ENCODE data around the gene EHF.
A peak's percentile ranks its signal among the peaks of the same experiment; 100 is the strongest.
"Not testable (repeated sequence)": the region's sequence is repeated elsewhere in the genome, so short reads cannot be mapped to it uniquely, and the experiment has no call there.

Gene EHF

DNA sequence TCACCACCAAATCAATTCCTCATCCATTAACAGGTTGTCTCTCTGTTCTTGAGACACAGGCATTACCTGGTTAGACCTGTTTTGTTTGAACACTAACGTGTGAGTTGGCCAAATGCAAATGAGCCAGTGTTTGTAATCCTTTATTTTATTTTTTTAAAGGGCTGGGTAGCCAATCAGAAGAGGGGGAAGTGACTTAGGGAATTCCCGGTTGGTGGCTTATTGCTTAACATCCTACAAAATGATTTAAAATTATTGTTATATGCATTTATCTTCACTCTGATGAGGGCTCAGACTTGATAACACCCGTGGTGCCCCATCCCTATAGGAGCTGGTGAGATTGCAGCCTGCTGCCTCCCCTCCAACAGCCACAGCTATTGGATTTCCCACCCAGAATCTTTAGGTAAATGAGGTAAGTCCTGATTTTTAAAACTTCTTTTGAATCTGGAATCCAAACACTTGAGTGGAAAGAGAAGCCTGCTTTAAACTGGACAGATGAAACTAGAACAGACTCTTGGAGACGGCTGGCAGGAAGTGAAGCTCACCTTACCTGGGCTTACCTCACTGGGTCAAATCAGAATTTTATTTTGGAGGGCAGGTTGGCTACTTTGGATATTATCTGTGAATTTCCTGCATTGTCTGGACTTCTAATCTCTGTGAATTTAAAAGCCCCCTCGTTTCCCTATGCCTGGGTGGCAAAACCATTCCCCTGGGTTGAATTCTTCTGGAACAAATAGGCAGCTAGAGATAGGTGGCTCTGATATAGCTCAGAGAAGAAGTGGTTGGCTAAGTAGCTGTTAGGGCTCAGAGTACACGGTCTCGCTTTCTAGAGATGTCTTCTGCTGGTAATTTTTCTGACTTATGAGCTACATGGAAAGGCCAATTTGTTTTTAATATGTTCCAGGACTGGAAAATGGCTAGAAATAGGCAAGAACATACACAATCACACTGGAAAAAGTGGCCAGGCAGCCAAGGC lies at the start of gene EHF:
TSS of gene EHF (plus strand) at position 274 of the 973 bp plus-strand sequence. CDS start 21,538 bp downstream, outside the sequence.
- DNase-seq, result no peak

DNA sequence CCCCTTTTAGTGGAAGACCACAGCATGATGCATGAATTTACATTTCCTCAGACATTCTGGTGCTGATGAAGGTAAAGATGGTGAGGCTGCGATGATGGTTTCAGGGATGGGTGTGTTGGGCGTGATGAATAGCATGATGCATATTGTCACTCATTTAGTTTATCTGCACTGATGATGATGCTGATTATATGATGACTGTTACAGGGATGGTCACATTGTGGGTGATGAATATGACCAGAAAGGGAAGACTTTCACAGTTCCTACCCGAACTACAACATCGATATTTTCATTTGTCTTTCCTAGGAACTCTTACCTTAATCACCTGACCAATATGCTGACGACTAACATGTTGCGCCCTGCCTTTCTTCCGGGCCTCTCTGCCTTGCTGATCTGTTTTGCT lies 47.4 kb upstream of the EHF start:
- DNase-seq, result no peak

DNA sequence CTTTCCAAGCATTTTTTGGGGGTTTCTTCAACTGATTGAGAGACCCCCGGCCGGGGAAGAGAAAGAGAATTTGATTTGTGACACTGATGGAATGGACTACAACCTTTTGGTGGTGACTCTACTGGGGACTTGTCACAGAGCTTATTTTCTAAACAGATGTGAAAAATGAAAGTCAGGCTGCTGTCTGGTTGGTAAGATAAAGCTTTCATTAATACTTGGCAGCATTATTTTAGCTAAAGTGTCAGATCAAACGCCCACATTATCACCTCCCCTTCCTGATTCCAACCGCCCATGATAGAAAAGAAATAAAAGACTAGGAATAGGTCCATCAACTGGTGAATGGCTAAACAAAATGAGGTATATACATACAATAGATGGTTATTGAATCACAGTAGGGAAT lies 45.6 kb upstream of the EHF start:
- DNase-seq, result no peak

DNA sequence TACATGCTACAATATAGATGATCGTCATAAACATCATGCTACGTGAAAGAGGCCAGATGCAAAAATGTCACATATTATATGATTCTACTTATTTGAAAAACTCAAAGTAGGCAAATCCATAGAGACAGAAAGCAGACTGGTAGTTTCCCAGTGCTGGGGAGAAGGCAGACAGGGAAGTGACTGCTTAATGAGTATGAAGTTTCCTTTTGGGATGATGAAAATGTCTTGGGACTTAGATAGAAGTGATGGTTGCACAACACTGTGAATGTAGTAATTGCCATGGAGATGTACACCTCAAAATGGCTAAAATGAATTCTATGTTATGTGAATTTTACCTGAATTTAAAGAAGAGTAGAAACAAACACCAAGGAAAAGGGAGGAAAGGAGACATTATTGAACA lies 45.2 kb upstream of the EHF start:
- no peak for DNase-seq

DNA sequence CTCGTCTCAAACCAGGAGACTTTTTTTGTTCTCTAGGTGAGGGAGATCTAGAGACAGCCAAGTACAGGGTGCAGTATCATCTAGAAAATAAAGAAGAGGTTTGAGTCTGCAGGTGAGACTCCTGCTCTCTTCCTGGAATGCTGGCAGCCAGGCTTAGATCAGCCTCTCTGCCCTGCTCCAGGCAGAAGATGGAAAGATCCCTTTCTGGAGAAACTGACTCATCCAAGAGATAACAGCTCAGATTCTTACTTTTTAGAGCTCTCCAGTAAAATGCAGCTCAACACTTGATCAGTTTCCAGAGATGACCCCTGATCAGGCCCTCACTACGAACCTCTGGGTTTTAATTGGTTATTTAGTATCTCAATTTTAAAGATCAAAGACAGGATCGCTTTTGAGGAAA lies 44.6 kb upstream of the EHF start:
- no peak for DNase-seq

DNA sequence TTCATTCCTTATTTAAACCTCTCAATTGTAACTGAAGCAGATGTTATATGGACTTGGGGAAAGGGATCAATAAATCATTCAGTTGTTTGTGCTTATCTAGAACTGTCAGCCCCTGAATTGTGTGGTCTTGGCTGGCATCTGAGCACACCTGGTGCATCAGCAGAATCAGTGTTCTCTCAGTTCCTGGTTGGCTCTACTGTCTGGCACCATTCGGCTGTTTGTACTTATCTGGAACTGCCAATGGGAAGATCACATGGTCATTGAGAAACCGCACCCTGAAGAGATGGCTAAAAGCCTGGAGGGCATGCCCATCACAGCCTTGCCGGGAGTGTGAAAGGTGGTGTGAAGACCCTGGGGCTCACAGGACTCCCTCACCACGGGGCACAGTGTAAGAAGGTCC lies 37.1 kb upstream of the EHF start:
- DNase-seq, result no peak

DNA sequence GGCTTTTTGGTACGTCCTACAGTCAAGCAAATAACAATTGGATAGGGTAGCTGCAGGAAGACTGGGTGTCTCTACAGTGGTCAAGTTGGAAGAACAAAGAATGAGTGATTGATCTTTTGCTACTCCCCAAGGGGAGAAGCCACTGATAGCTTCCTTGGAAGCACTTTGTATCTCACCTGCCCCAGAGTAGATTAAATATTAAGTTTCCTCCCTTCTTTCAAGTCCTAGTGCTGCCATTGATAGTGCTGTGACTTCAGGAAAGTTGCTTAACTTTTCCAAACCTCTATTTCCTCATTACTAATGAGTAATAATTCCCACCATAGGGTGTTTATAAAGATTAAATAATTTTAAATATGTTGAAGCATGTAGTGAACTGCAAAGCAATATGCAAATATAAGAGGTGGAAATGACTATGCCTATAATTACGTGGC lies 35.6 kb upstream of the EHF start:
- no peak for DNase-seq

DNA sequence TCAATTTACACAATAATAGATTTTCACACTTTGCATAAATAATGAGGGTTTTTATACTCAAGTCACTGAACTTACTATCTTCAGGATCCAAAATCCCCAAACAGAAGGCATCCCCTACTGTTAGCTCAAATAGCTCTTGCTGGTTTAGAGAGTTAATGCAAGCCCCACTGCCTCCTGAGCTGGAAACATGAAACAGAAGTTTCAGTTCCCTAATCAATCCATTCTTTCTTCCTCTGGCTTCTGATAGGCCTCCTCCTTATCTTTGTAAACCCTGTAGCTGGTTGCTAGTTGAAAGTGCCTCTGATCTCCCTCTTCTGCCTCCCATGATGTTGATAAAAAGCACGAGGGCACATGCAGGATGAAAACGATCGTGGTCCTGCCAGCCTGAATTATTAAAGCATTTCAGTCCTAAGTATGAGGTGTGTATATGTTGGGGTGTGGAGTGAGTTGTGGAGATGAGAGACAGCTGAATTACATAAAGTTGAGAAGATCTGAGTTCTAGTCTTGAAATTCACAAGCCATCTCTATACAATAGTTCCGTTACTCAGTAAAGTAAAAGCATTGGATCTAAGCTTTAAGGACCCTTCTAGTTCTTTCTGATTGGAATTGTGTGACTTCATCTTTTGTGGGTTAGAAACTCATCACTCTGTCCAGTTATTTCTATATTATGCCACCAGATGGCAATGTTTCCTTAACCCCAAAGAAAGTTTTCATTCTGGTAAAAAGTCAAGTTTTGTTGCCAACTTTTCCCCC lies 35.0 kb upstream of the EHF start:
- DNase-seq, result no peak

DNA sequence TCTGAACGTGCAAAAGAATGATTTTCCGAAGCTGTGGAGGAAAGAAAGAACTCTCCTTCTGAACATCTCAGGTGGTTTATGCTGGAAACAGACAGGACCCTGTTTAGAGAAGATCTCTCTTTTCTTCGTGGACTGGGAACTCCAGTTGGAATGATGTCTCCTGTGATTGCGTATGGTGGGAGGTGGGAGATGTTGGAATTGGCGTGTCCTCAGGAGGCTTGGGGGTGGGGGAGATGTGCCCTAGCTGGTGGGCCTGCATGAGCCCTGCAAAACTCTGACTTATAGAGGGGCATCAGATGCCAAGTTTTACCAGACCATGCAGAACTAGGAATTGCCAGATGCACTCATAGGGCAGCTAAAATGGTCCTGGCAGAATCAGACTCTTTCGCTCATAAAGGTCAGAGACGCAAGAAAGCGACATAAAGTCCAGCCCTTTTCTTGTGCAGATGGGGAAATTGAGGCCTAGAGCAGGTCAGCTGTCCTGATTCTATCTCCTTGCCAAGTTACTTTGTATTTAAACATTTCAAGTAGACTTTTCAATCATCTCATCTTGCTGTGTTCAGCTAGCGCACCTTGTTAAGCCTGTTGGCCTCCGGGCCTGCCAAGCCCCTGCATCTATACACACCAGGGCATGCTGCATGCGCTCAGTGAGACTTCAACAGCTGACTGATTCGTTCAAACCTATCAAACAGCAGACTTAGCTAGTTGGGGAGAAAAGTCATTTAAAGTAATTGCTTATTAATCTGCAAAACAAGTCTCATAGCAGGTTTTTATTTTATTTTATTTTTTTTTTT lies 34.2 kb upstream of the EHF start:
- no peak for DNase-seq

DNA sequence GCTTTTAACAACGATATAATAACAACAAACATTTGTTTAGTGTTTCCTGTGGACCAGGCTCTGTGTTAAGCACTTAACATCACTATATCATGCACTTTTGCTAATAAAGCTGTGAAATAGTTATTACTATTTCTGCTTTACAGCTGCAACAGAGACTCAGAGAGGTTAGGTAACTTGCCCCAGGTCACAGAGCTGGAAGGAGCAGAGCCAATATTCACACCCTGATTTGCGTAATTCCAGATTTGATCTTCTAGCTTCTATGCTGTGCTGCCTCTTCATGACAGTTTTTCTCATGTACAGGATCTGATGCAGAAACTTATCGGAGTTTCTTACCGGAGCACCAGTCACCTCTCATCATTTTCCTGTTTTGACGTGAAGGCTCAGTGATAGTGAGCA lies 33.6 kb upstream of the EHF start:
- DNase-seq, result no peak

DNA sequence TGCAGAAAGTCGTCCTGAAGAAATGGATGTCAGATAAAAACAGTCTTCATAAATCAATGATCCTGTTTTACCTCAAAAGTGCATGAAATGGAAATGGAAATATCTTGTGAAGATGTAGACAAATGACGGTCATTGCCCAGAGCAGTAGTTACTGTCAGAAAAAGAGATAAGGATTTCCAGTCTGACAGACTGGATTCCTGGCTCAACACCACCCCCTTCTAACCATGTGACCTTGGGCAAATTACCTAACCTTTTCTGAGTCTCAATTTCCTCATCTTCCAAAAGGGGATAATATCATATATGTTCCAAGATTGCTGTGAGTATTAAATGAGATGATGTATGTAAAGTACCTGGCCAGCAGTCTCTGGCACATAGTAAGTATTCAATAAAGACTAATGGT lies 32.9 kb upstream of the EHF start:
- DNase-seq, result no peak

DNA sequence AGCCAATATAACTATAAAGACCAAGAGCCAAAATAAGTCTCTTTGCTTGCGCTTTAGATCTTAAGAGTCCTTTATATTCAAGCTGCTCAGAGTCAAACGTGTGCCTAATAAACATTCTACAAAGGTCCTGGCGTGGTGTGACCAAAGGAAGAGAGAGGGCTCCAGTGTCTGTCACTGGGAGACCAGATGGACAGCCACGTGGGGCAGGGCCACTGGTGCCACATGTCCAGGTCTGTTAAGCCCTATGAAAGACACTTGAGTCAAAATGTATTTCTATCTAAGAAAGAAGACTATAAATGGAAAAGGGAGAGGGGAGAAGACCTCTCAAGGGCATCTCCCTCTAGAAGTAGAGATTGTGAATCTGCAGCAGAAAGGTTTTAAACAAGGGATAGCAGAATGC lies 32.2 kb upstream of the EHF start:
- no peak for DNase-seq

DNA sequence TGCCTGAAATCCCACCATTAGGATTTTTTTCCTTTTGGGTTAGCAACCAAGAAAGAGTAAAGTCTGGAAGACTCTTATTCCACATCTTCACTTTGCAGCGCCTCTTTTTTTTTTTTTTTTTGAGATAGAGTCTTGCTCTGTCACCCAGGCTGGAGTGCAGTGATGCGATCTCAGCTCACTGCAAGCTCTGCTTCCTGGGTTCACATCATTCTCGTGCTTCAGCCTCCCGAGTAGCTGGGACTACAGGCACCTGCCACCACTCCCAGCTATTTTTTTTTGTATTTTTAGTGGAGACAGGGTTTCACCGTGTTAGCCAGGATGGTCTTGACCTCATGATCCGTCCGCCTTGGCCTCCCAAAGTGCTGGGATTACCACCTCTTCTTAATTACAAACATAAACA lies 31.7 kb upstream of the EHF start:
- not testable (repeated sequence) for DNase-seq

DNA sequence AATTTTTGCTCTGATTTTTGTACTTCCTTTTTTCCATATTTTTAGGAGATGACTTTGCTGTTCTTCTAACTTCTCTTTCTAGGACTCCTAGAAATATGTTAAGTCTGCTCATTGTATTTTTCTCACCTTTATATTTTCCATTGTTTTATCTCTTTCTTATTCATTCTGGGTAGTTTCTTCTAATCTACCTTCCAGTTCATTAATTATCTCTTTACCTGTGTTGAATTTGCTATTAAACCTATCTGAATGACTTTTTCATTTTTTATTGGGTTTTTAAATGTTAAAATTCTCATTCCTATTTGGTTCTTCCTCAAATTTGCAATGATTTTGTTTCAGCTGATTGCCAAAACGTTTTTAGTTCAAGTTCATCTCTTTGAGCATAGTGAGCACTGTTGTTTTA lies 27.8 kb upstream of the EHF start:
- no peak for DNase-seq

DNA sequence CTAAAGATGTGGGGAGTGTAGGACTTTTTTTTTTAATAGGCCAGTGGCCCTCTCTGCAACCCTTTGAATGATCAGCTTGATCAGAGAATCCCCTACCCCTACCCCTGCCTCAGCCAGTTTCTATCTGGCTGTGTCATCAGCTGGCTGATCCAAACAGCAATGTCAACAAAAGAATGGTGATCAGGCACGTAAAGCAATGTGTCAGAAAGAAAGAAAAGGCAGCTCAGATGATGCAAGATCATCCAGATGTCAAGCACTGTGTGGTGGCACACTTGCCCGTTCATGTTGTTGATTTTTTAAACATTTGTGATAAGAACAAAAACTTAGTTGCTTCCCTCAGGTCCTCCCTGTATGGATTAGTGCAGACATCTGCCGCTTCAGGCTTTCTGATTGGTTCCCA lies 26.3 kb upstream of the EHF start:
- no peak for DNase-seq

DNA sequence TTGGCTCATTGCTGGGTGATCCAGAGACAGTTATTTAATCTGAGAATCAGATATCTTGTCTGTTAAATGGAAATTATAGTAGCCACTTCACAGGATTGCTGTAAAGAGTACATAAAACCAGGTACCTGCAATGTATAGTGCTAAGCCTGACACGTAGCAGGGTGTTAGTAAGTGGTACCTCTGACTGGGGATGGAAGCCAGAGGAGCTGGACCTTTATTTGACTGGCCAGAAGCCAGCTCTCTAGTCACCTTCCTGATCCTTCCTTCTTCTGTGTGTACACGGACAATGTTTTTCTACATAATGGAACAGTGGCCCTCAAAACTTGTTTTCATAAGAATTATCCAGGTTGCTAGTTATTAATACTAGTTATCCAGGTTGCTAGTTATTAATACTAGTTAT lies 25.5 kb upstream of the EHF start:
- no peak for DNase-seq

DNA sequence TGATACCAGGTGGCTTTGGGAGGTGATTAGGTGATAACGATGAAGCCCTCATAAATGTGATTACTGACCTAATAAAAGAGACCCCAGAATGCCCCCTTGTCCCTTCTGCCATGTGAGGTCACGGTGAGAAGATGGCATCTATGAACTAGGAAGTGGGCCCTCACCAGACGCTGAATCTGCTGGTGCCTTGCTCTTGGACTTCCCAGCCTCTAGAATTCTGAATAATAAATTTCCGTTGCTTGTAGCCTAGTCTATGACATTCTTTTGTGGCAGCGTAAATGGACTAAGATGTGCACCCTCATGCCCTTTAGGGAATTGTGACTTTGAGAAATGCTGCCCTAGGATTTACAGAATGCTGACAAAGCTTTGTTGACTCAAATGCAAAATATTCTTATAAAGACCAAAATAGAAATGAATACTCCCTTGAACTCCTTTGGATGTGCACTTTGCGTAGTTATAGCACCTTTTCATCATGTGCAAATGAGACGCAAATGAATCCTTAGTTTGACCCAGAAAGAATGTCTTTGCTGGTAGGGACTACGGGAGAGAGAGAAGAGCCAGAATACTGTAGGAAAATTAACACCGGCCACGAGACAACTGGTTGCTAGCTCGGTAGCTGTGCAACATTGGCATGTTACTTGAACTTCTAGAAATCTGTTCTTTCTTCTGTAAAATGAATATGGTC lies 24.8 kb upstream of the EHF start:
- no peak for DNase-seq

DNA sequence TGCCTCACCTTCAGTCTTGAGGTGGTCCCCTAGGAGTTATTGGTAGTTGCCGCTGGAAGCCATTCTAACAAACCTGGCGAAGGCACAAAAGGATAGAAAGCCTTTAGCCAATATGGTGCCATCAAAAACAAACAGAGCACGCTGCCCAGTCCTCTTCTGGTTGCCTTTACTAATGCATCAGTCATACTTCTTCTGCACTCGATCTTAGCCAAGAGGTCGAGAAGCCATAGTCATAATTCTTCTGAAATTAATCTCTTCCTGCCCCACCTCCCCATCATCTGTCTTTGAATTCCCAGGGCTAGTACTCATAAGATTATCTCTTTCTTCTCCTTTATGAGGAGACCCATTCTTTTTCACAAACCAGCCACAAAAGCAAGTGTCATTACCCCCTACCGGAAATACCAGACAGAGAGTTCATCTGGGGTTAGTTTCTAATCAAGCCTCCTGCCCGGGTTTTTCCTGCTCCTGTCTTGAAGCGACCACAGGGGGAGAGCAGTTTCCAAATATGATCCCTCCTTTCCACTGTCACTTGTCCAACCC lies 21.4 kb upstream of the EHF start:
- no peak for DNase-seq

DNA sequence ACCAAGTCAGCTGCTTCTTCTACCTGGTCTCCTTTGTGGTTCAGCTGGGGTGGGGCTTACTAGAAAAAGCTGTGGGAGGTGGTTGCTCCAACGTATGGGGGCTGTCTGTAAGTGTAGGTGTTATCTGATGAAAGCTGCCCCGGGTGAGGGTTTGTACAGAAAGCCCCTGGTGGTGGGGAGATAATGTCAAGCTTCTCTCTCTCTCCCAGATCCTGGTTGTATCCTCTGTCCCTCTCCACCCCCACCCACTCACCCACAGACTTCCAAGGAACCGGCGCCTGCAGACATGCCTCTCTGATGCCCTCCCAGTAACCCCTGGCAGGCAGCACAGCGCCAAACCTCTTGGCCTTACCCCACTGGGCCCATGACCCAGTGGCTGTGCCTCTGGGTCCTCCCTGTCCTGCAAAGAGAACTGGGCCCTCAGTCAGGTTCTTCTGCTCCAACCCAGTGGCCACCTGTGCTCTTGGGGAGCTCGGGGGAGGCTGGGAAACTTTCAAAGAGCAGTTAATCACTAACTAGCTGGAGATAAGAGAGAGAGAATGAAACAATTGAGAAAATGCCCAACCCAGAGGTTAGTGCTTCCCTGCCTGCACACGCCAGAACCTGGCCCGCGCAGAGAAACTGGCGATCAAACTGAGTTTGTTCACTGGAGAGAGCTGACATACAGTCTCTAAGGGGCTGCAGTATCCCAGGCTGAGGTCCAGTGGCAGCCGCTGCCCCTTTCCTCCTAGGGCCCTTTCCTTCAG lies 20.4 kb upstream of the EHF start:
- DNase-seq, result peak; percentile 32

DNA sequence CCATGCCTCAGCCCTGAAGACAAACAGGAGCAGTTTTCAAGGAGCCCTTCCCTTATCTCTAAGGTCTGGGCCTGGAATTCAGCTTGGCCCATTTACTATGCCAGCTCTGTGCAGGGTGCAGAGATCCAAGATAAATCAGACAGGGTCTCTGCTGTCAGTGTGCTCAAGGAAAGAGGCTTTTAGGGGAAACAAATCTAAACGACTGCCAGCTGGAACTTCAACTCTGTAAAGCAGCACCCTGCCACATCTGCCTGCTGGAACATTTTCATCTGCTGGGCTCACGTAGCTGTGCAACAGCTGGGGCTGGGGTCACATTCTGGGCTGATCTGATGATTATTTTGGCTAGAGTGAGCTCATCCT lies 19.8 kb upstream of the EHF start:
- DNase-seq, result no peak

DNA sequence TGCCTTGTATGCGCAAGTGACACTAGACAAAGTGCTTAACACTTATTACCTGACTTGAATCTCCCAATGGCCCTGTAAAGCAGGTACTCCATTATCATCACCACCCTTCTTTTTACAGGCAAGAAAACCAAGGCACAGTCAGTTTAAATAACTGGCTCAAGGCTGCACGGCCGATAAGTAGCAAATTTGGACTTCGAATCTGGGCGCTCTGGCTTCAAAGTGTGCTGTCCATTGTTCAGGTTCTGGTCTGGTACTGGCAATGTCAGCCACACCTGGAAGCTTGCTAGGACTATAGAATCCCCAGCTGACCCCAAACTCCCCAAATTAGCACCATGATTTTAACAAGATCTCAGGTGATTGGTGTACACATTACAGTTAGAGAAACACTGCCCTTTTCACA lies 19.3 kb upstream of the EHF start:
- no peak for DNase-seq

DNA sequence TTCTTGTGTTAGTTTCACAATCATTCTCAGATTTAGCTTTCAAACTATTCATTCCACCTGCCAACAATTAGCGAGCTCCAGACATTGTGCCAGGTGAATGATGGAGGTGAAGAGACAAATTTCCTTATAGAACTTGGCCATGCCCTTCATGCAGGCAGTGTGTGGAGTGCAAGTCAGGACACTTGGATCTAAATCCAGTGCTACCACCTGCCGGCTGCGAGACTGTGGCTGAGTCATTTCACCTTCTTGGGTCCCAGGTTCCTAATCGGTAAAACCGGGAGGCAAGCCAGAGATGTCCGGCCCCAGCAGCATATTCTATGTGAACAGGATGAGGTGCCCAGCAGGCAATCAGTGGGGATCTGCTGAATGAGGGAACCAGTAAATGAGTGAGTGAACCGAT lies 18.6 kb upstream of the EHF start:
- DNase-seq, result no peak
